Measurements from ENCODE around the gene CYP2U1.

The CYP2U1 gene

GRCh38 chr4:107987916-107988762 lies 56.8 kb downstream of the CYP2U1 start:
- DNase-seq (ENCODE audit: low read depth) = no peak

DNA sequence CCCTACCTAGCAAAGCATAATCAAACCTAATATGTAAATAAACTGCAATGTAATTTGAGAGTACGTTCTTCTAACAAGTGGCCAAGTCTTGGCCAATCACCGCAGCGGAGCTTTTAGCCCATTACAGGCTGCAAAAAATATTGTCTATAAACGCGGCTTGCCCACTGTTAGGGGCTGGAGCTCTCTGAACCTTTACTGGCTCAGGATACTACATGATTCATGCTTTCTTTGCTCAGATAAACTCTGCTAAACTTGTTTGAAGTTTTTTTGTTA lies 57.4 kb downstream of the CYP2U1 start:
- DNase-seq (ENCODE audit: low read depth) = no peak

GRCh38 chr4:107989162-107989536 lies 57.8 kb downstream of the CYP2U1 start:
- DNase-seq (ENCODE audit: low read depth) = no peak

DNA sequence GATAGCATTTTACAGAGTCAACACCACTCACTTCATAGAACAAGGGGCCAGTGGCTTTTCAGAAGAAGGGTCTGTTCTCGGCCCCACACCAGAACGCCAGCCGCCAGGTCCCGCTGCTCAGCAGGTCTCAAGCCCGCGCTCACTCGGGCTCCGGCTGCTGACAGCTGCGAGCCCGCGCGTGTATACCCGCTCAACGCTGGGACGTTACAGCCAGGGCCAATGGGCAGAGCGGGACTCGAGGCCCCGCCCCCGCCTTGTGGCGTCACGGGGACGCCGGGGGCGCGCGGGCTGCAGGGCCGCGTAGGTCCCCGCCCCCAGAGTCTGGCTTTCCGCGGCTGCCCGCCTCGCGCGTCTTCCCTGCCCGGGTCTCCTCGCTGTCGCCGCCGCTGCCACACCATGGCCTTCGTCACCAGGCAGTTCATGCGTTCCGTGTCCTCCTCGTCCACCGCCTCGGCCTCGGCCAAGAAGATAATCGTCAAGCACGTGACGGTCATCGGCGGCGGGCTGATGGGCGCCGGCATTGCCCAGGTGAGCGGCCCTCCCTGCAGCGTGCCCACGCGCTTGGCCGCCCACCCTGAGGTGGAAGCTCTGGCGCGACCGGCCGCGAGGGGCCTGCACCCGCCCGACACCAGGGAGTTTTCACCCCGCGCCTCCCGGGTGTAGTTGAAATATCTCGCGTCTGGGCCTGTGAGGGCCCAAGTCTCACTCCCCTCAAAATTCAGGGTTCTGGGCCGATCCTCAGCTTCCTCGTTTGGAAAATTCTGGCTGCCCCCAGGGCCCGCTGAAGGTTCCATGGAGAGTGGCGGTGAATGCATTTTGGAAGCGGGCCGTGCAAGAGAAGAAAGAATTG lies 58.4 kb downstream of the CYP2U1 start, which contains the start of gene HADH:
Gene HADH, plus strand, starts transcription at position 353 of the 850 bp plus-strand sequence. Its CDS starts 44 bp downstream, at position 397.
- peak; percentile 91 for DNase-seq (ENCODE audit: low read depth)

GRCh38 chr4:107991945-107992630 lies 60.7 kb downstream of the CYP2U1 start:
- DNase-seq (ENCODE audit: low read depth) = no peak

- no peak for DNase-seq (ENCODE audit: low read depth)
Measured at GRCh38 chr4:107993969-107994368, 62.6 kb downstream of the CYP2U1 start.

DNA sequence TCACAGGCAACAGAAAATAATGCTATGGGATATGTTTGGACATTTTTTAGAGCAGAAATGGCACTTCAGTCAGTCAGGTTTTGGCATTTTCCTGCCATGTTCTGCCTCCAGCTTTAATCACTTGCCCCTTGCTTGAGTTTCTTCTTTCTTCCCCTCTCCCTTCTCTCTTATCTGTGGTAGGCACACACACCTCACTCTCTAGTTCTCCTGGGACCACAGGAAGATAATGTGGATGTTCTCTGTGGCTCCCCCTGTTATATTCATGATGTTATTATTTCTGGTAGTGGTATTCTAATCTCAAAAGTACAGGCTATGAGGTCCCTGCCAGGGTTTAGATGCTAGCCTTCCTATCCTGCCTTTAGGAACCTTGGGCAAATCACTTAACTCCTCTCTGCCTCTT lies 63.5 kb downstream of the CYP2U1 start:
- DNase-seq (ENCODE audit: low read depth) = no peak

DNA sequence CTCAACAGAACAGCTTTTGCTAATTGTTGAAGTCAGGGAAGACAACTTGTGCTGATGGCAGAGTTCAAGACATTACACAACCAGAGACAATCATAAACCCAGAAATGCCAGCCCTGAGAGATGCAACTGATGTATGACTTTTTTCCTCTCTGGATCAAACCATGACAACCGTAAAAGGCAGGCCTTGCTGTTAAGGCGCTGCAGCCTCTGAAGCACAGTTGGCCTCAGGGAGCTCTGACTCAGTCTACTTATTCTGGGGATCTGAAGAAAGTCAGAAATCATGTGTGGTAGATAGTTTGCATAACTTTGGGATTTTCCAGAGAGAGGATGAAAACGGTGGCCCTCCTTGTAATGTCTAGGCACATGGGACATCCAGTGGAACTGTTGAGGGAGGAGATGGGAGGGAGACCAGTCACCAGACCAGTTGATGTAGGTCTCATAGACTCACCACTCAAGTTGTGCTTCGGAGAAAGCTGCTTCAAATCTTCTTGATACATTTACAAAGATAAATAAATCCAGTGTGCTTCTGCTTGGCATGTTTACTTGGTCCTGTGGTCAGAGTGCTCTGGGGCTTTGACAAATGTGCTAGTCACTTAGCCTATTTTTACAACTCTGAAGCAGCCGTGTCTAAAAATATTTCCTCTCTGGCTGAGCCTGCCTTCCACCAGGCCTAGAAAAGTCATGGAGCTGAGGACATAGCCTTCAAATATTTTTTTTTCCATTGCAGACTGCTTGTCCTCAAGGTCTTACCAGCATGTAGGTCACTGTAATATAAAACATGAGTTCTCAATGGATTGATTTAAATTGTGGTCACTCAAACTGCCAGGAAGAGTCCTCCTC lies 65.8 kb downstream of the CYP2U1 start:
- DNase-seq (ENCODE audit: low read depth) = no peak

GRCh38 chr4:107997794-107998193 lies 66.4 kb downstream of the CYP2U1 start:
- no peak for DNase-seq (ENCODE audit: low read depth)

DNA sequence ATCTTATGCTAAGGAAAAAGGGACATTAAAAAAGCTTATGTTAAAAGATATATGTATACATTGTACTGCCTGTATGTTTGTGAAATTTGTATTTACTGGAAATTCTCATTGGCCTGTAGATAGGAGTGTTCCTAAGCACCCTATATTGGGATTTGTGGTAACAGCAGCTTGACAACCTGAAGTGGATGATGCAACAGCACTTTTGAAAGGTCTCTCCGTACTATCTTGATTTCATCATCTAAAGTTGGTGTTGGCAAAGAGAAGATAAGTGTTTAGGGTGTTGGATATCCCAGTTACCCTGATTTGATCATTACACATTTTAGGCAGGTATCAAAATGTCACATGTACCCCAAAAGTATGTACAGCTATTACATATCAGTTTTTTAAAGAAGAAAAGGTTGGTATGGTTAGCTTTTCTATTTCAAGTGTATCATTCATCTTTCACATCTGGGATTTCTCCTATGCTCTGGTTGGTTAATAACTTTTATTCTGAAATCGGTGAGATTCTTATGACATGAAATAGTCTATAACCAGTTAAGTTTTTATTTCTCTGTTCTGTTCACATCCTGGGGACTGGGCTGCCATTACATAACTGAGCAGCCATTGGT lies 68.7 kb downstream of the CYP2U1 start:
- no peak for DNase-seq (ENCODE audit: low read depth)

DNA sequence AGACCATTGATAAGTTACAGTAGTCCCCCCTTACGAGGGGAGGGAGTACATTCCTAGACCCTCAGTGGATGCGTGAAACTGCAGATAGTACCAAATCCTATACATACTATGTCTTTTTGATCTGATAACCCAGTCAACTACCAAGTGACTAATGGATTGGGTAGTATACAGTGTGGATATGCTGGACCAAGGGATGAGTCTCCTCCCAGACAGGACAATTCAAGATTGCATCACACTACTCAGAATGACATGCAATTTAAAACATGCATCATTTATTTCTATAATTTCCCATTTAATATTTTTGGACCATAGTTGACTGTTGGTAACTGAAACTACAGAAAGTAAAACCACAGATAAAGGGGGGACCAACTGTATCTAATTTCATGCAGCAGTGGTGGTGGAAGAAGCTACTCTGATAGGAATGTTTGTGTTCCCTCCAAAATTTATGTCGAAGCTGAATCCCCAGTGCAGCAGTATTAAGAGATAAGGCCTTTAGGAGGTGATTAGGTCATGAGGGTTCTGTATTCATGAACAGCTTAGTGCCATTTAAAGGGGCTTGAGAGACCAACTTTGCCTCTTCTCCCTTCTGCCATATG lies 70.3 kb downstream of the CYP2U1 start:
- no peak for DNase-seq (ENCODE audit: low read depth)

Measured in T follicular helper cell (primary cell).